Upper lobe of left lung (tissue), 6 donors: ENCODE results near the gene PRC1. TPM values are rescaled to one million over a fixed set of nuclear protein-coding genes. Genes with fewer than 3 reads are reported as not detected.
"Not testable (repeated sequence)": the region's sequence is repeated elsewhere in the genome, so short reads cannot be mapped to it uniquely, and the experiment has no call there.

Experiments used
- ATAC-seq, 2 donors: fragments of 200-7000 bp; cut with Tn5 transposase; one replicate each; pipeline ENCODE4 v1.9.1; 2022; ENCODE audit warnings: mild to moderate bottlenecking in 2 of 2, moderate library complexity in 2 of 2; ENCODE audit not compliant: low FRiP score in 2 of 2
- DNase-seq, 2 donors: peaks; one replicate each; pipeline ENCODE4 v3.0.0-alpha.2; 2019 to 2020
- H3K27ac ChIP-seq, 4 donors: fragments of 200-600 bp; sonication (generic); one replicate each; pipeline ENCODE4 v1.5.1; 2016 to 2019
- H3K27me3 ChIP-seq, 4 donors: fragments of 200-600 bp; sonication (generic); one replicate each; pipeline ENCODE4 v1.5.1; 2017 to 2019
- H3K36me3 ChIP-seq, 4 donors: fragments of 200-600 bp; sonication (generic); one replicate each; pipeline ENCODE4 v1.5.1; 2016 to 2019
- H3K4me1 ChIP-seq, 4 donors: fragments of 200-600 bp; sonication (generic); one replicate each; pipeline ENCODE4 v1.5.1; 2018 to 2019
- H3K4me3 ChIP-seq, 4 donors: fragments of 200-600 bp; sonication (generic); one replicate each; pipeline ENCODE4 v1.5.1; 2017 to 2019; ENCODE audit warnings: mild to moderate bottlenecking in 2 of 4, moderate library complexity in 1 of 4
- H3K9me3 ChIP-seq, 4 donors: fragments of 200-600 bp; sonication (generic); one replicate each; pipeline ENCODE4 v1.5.1; 2018 to 2019
- CTCF ChIP-seq, 6 experiments: fragments of 450-650 bp in 4 of 6; fragments of 200-600 bp in 2 of 6; sonication (generic) in 2 of 6; IDR thresholded peaks; one replicate each; pipeline ENCODE4 v1.5.1; 2016 to 2019; ENCODE audit warnings: antibody characterized with exemption in 6 of 6
- EP300 ChIP-seq, 4 donors: sonication (generic); formaldehyde crosslinking; IDR thresholded peaks; one replicate each; pipeline ENCODE4 v1.5.1; 2017; ENCODE audit warnings: antibody characterized with exemption in 4 of 4, control low read depth in 2 of 4
- POLR2A ChIP-seq, 4 donors: fragments of 450-650 bp; IDR thresholded peaks; one replicate each; pipeline ENCODE4 v1.5.1; 2016 to 2017; ENCODE audit warnings: antibody characterized with exemption in 4 of 4, mild to moderate bottlenecking in 2 of 4
- POLR2AphosphoS5 ChIP-seq, 2 donors: sonication (generic); formaldehyde crosslinking; IDR thresholded peaks; one replicate each; pipeline ENCODE4 v1.5.1; 2017; ENCODE audit warnings: antibody characterized with exemption in 2 of 2
- WGBS, 2 donors: methylation state at CpG; one replicate each; pipeline ENCODE4 v1.1.5; 2017 to 2018; 5-methylcytosine and 5-hydroxymethylcytosine counted together
- total RNA-seq, 6 donors: library from RNA; depleted of rRNA in 4 of 6; stranded (reverse); fragments of >200 nt in 4 of 6; gene quantifications; one replicate each; pipeline versions ENCODE4 v1.1.0 to v1.2.1, GENCODE V29; 2016 to 2021
- donor health status: DM: no; HTN: no; CAD: no; lungs with moderate emphysema.
- donor health status: DM: no; HTN: yes; CAD: no; lungs with severe emphysema.

PRC1 gene
- total RNA-seq, 6 donors from 2014 or later: 4.1 to 20.0 (median 10.7) TPM

GRCh38 chr15:90929246-90930019 lies 64.9 kb downstream of the PRC1 start:
- TF ChIP-seq EP300 (IDR thresholded peaks at IDR 0.05) (no peak), CTCF (IDR thresholded peaks at IDR 0.05) (no peak), POLR2A (IDR thresholded peaks at IDR 0.05) (no peak), POLR2AphosphoS5 (IDR thresholded peaks at IDR 0.05) (no peak)

GRCh38 chr15:90928106-90928505 lies 66.2 kb downstream of the PRC1 start:
- not testable (repeated sequence) for H3K4me3 ChIP-seq, ATAC-seq, H3K9me3 ChIP-seq, H3K27me3 ChIP-seq, DNase-seq, H3K36me3 ChIP-seq
- WGBS, 2 donors: 79 to 85% methylated on average over 7 of the region's 7 CpGs
- H3K4me1 ChIP-seq: peaks cover 27 to 41% (median 29%) of the 10 kb centered on the region in 4 donors
- peak overlapping the region in 2 of 4 donors; percentile 52 to 97 for H3K27ac ChIP-seq

More at GRCh38 chr15:90929246-90930019, 64.9 kb downstream of the PRC1 start:
- Histone ChIP-seq H3K27ac (peak overlapping the region; percentile 88 to 97 (median 96)), H3K4me3 (peak overlapping the region in 3 of 4 donors; percentile 50 to 66 (median 61)), H3K4me1 (peaks cover 34 to 51% (median 36%) of the 10 kb centered on the region in 4 donors), H3K36me3 (no peaks in the 10 kb centered on the region), H3K27me3 (no peaks in the 10 kb centered on the region), H3K9me3 (no peaks in the 10 kb centered on the region)
- ATAC-seq (no peak), DNase-seq (no peak)
- 51 to 52% methylated on average over 21 of the region's 21 CpGs for WGBS, 2 donors

DNA sequence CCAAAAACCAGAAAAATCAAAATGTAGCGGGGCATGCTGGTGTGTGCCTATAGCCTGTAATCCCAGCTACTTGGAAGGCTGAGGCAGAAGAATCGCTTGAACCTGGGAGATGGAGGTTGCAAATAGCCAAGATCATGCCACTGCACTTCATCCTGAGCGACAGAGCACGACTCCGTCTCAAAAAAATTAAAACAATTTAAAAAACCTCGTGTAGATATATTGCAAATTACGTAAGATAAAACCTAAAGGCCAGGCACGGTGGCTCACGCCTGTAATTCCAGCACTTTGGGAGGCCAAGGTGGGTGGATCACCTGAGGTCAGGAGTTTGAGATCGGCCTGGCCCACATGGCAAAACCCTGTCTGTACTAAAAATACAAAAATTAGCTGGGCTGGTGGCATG lies 67.6 kb downstream of the PRC1 start:
- H3K27ac ChIP-seq, H3K4me3 ChIP-seq, H3K36me3 ChIP-seq, ATAC-seq, DNase-seq, H3K9me3 ChIP-seq, H3K27me3 ChIP-seq: not testable (repeated sequence)
- peaks cover 19 to 28% (median 22%) of the 10 kb centered on the region in 4 donors for H3K4me1 ChIP-seq
- WGBS, 2 donors: 91 to 96% methylated on average over 10 of the region's 10 CpGs

- 69 to 81% methylated on average over 5 of the region's 5 CpGs for WGBS, 2 donors
- no peak overlapping the region for H3K27ac ChIP-seq
- no peak for ATAC-seq
Observed at GRCh38 chr15:90924375-90924774, 70.0 kb downstream of the PRC1 start.

GRCh38 chr15:90922712-90923322 lies 71.5 kb downstream of the PRC1 start:
- H3K27me3 ChIP-seq, H3K9me3 ChIP-seq, H3K4me1 ChIP-seq, H3K4me3 ChIP-seq, ATAC-seq, H3K27ac ChIP-seq, DNase-seq: not testable (repeated sequence)
- 90% methylated on average over 7 of the region's 7 CpGs for WGBS, 2 donors
- peaks cover 23 to 39% (median 35%) of the 10 kb centered on the region in 4 donors for H3K36me3 ChIP-seq

More at GRCh38 chr15:90924375-90924774, 70.0 kb downstream of the PRC1 start:
- no peak for TF ChIP-seq POLR2AphosphoS5 (IDR thresholded peaks at IDR 0.05)
- no peak for TF ChIP-seq POLR2A (IDR thresholded peaks at IDR 0.05)
- TF ChIP-seq CTCF (IDR thresholded peaks at IDR 0.05): no peak
- no peak for TF ChIP-seq EP300 (IDR thresholded peaks at IDR 0.05)
- Histone ChIP-seq H3K36me3 (peaks cover 15 to 23% (median 19%) of the 10 kb centered on the region in 4 donors), H3K4me1 (peaks cover 3 to 8% (median 6%) of the 10 kb centered on the region in 4 donors), H3K9me3 (no peaks in the 10 kb centered on the region), H3K4me3 (no peak overlapping the region), H3K27me3 (no peaks in the 10 kb centered on the region)
- DNase-seq: no peak

- Histone ChIP-seq H3K36me3 (peaks cover 23 to 48% (median 43%) of the 10 kb centered on the region in 4 donors), H3K4me3 (no peak overlapping the region), H3K4me1 (no peaks in the 10 kb centered on the region), H3K27ac (no peak overlapping the region), H3K9me3 (no peaks in the 10 kb centered on the region), H3K27me3 (no peaks in the 10 kb centered on the region)
- no peak for DNase-seq
- ATAC-seq: no peak
- 81 to 88% methylated on average over 4 of the region's 4 CpGs for WGBS, 2 donors
- TF ChIP-seq EP300 (IDR thresholded peaks at IDR 0.05) (no peak), CTCF (IDR thresholded peaks at IDR 0.05) (no peak), POLR2A (IDR thresholded peaks at IDR 0.05) (no peak), POLR2AphosphoS5 (IDR thresholded peaks at IDR 0.05) (no peak)
Observed at GRCh38 chr15:90921887-90922286, 72.4 kb downstream of the PRC1 start.
